Measurements from ENCODE around the gene MAN2C1. TPM values are rescaled to one million over a fixed set of nuclear protein-coding genes. Genes with fewer than 3 reads are reported as not detected.

The MAN2C1 gene
- total RNA-seq, 1 donor from 2014 or later: 252 TPM

DNA sequence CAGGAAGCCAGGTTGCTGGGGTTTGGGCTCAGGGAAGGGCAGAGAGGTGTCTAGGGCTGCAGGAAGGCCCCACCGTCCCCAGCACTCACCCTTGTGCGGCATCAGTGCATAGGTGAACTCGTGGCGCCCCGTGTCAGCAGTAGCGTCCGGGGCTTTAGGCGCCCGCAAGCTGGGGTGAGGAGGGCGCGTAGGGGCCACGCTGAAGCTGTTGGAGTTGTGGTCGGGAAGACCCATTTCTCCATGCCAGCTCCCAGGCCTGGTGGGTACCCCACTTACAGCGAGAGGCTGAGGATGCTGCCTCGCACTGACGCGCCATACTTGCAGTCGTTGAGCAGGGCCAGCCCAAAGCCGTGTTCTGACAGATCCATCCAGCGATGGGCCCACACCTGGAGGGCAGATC is 11.9 kb downstream of the MAN2C1 start:
- TF ChIP-seq, protein P1, sequence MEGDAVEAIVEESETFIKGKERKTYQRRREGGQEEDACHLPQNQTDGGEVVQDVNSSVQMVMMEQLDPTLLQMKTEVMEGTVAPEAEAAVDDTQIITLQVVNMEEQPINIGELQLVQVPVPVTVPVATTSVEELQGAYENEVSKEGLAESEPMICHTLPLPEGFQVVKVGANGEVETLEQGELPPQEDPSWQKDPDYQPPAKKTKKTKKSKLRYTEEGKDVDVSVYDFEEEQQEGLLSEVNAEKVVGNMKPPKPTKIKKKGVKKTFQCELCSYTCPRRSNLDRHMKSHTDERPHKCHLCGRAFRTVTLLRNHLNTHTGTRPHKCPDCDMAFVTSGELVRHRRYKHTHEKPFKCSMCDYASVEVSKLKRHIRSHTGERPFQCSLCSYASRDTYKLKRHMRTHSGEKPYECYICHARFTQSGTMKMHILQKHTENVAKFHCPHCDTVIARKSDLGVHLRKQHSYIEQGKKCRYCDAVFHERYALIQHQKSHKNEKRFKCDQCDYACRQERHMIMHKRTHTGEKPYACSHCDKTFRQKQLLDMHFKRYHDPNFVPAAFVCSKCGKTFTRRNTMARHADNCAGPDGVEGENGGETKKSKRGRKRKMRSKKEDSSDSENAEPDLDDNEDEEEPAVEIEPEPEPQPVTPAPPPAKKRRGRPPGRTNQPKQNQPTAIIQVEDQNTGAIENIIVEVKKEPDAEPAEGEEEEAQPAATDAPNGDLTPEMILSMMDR (IDR thresholded peaks at IDR 0.05): no peak
- ATAC-seq (no peak), DNase-seq (no peak)
- H3K27me3 ChIP-seq: no peaks in the 10 kb centered on the region
- H3K4me1 ChIP-seq: no peaks in the 10 kb centered on the region
- no peaks in the 10 kb centered on the region for H3K9me3 ChIP-seq
- H3K36me3 ChIP-seq: peaks cover 68% of the 10 kb centered on the region
- H3K4me3 ChIP-seq: no peak overlapping the region
- intact Hi-C loops (cut with DNase I): no loop called here
- no peak overlapping the region for H3K27ac ChIP-seq

DNA sequence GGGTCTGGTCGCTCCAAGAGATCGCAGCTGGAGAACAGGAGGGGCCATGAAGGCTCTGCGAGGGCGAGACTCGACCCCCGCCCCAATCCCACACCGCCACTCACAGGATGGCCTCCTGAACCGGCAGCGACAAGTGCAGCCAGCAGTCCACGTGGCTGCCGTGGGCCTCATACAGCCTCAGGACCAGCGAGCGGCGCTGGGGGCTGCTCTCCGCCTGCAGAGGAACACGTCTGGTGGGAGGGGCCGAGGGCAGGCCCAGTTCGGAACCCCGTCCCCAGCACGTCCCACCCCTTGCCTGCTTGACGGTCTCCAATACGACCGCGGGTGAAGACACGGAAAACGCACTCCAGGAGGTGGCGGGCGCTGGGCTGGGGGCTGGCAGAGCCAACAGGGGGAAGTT is 12.4 kb downstream of the MAN2C1 start:
- no peaks in the 10 kb centered on the region for H3K27me3 ChIP-seq
- no peak overlapping the region for H3K27ac ChIP-seq
- TF ChIP-seq, protein P1 (IDR thresholded peaks at IDR 0.05): no peak
- no peaks in the 10 kb centered on the region for H3K4me1 ChIP-seq
- H3K9me3 ChIP-seq: no peaks in the 10 kb centered on the region
- DNase-seq (no peak), ATAC-seq (no peak)
- intact Hi-C loops (cut with DNase I): no loop called here
- H3K36me3 ChIP-seq: peaks cover 63% of the 10 kb centered on the region
- no peak overlapping the region for H3K4me3 ChIP-seq

DNA sequence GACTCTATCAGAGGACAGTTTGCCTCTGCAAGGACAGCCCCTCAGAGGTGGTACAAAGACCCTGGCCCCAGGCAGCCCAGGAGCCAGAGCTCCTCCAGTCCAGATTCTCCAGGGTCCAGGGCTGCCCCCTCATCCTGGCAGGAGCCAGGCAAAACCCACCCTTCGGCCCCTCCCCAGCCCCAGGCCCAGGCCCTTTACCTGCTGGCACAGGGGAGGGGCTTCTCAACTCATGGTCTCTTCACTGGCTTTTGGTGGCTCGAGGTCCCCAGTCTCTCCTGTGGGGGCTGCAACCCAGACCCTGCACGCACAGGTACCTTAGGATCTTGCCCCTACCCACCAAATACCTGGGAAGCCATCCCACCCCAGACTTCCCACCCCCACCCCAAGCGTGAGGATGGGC is 13.0 kb downstream of the MAN2C1 start:
- DNase-seq: no peak

DNA sequence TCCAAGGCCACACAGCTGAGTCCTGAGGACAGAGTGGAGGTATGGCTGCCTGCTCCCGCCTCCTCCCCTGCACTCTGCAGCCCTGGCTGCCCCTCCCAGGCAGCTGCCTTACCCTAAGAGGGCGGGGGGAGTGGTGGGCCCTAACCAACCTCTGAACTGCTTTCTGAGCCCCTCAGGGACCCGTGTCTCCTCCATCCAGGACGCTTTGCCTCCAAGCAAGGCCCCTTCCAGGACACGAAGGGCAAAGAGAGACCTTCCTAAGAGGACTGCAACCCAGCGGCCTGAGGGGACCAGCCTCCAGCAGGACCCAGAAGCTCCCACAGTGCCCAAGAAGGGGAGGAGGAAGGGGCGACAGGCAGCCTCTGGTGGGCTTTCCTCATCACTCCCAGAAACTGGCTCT is 14.0 kb downstream of the MAN2C1 start:
- intact Hi-C loops (cut with DNase I): no loop called here
- ATAC-seq (no peak), DNase-seq (no peak)
- Histone ChIP-seq H3K9me3 (no peaks in the 10 kb centered on the region), H3K36me3 (peaks cover 47% of the 10 kb centered on the region), H3K4me3 (no peak overlapping the region), H3K27me3 (no peaks in the 10 kb centered on the region), H3K4me1 (peaks cover 2% of the 10 kb centered on the region), H3K27ac (no peak overlapping the region)
- TF ChIP-seq, protein P1 (IDR thresholded peaks at IDR 0.05): no peak

More for the DNA sequence above, 13.0 kb downstream of the MAN2C1 start:
- intact Hi-C loops (cut with DNase I): no loop called here
- no peaks in the 10 kb centered on the region for H3K27me3 ChIP-seq
- no peaks in the 10 kb centered on the region for H3K4me1 ChIP-seq
- H3K9me3 ChIP-seq: no peaks in the 10 kb centered on the region
- no peak for ATAC-seq
- H3K4me3 ChIP-seq: no peak overlapping the region
- TF ChIP-seq, protein P1 (IDR thresholded peaks at IDR 0.05): no peak
- peaks cover 56% of the 10 kb centered on the region for H3K36me3 ChIP-seq
- H3K27ac ChIP-seq: no peak overlapping the region

DNA sequence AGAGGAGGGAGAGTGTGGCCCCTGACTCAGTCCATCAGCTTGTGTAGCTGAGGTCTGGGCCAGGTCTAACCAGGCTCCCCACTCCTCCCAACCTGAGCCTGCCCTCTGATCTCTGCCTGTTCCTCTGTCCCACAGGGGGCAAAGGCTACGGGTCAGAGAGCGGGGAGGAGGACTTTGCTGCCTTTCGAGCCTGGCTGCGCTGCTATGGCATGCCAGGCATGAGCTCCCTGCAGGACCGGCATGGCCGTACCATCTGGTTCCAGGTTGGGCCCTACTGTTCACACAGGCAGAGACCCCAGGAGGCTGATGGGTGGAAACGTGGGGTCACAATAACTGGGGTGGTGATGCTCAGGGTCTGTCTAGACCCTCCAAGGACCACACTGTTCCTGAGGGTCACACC is 14.8 kb downstream of the MAN2C1 start:
- Histone ChIP-seq H3K36me3 (peaks cover 39% of the 10 kb centered on the region), H3K4me3 (no peak overlapping the region), H3K4me1 (peaks cover 10% of the 10 kb centered on the region), H3K27me3 (no peaks in the 10 kb centered on the region), H3K9me3 (no peaks in the 10 kb centered on the region), H3K27ac (no peak overlapping the region)
- intact Hi-C loops (cut with DNase I): no loop called here
- TF ChIP-seq, protein P1 (IDR thresholded peaks at IDR 0.05): no peak
- ATAC-seq (no peak), DNase-seq (no peak)

All from upper lobe of right lung (tissue), 1 donor.